K562 (cell line): ENCODE data around the gene SELENOI. TPM values are rescaled to one million over a fixed set of nuclear protein-coding genes. Genes with fewer than 3 reads are reported as not detected.

Experiments
- BDP1 ChIP-seq: IDR thresholded peaks from 3 replicates; pipeline ENCODE4 v1.6.1; 2011; ENCODE audit not compliant: insufficient read length, insufficient read depth
- C11orf30 ChIP-seq: fragments of 450-650 bp; IDR thresholded peaks from 2 replicates; pipeline ENCODE4 v1.6.1; 2016; ENCODE audit warnings: low read depth, mild to moderate bottlenecking
- L3MBTL2 ChIP-seq: fragments of 450-650 bp; IDR thresholded peaks from 2 replicates; pipeline ENCODE4 v1.6.1; 2016; ENCODE audit warnings: mild to moderate bottlenecking, moderate library complexity
- PTRF ChIP-seq: fragments of 450-650 bp; IDR thresholded peaks from 2 replicates; pipeline ENCODE4 v1.6.1; 2016; ENCODE audit warnings: mild to moderate bottlenecking, missing genetic modification characterization, missing compliant biosample characterization
- SMAD3 ChIP-seq: fragments of 450-650 bp; formaldehyde crosslinking; conservative IDR thresholded peaks from 2 replicates; pipeline ENCODE4 v1.4.0; 2020; ENCODE audit warnings: mild to moderate bottlenecking
- YY1 ChIP-seq, 3 experiments: IDR thresholded peaks; 2 replicates each; pipeline ENCODE4 v1.6.1; 2011; ENCODE audit warnings: low read length in 2 of 3, mild to moderate bottlenecking in 2 of 3, moderate library complexity in 2 of 3, borderline replicate concordance in 1 of 3, control low read depth in 1 of 3, low read depth in 1 of 3; ENCODE audit not compliant: insufficient read depth in 3 of 3, insufficient replicate concordance in 2 of 3, control insufficient read depth in 1 of 3, insufficient read length in 1 of 3; ENCODE audit errors: extremely low read depth in 1 of 3
- ZKSCAN8 ChIP-seq: fragments of 200-800 bp; sonication (Bioruptor generic); IDR thresholded peaks from 2 replicates; pipeline ENCODE4 v1.6.1; 2016; ENCODE audit warnings: missing genetic modification characterization, missing compliant biosample characterization
- ZNF785 ChIP-seq: fragments of 250-450 bp; sonication (Bioruptor Pico); IDR thresholded peaks from 2 replicates; pipeline ENCODE4 v1.4.0; 2020; ENCODE audit warnings: mild to moderate bottlenecking
- polyA plus RNA-seq, 8 experiments: library from polyadenylated mRNA; depleted of rRNA in 4 of 8; stranded (reverse) in 5 of 8; unstranded in 3 of 8; fragments of >200 nt; fragmentation: Nextera tagmentation in 2 of 8; fragmentation: Illumina TruSeq in 1 of 8; extraction: Ambion mirVana in 2 of 8; extraction: Trizol in 1 of 8; gene quantifications; 2 replicates each; pipeline versions ENCODE4 v1.2.1 to v1.2.3, GENCODE V29; 2011 to 2014; ENCODE audit warnings: inconsistent platforms in 1 of 8, missing spikeins in 1 of 8
- total RNA-seq, 7 experiments: library from RNA; depleted of rRNA in 6 of 7; stranded (reverse); fragments of >200 nt in 6 of 7; fragmentation: Illumina TruSeq in 2 of 7; extraction: Trizol in 2 of 7; gene quantifications; 2 replicates each; pipeline versions ENCODE4 v1.2.1 to v1.2.3, GENCODE V29; 2011 to 2021; ENCODE audit warnings: low replicate concordance in 1 of 7
- TF ChIP-seq, protein P1 (sequence below): sonication (generic); formaldehyde crosslinking; IDR thresholded peaks from 2 replicates; pipeline ENCODE4 v1.8.0; 2023; ENCODE audit warnings: missing genetic modification reagents, mild to moderate bottlenecking, borderline replicate concordance
- TF ChIP-seq, protein P2 (sequence below): IDR thresholded peaks from 2 replicates; pipeline ENCODE4 v1.6.1; 2012; ENCODE audit warnings: low read depth, low read length, improper control_type of control experiment, borderline replicate concordance
- TF ChIP-seq, protein P3 (sequence below): fragments of 200-800 bp; sonication (Bioruptor generic); IDR thresholded peaks from 2 replicates; pipeline ENCODE4 v1.6.1; 2016; ENCODE audit warnings: missing genetic modification characterization, missing compliant biosample characterization
- TF ChIP-seq, protein P4 (sequence below): fragments of 450-650 bp; IDR thresholded peaks from 2 replicates; pipeline ENCODE4 v1.6.1; 2016; ENCODE audit warnings: mild to moderate bottlenecking

Gene SELENOI
- total and polyA plus RNA-seq, 9 of the 15 experiments (the other 6 are each of a cell fraction or from before 2014, with no cell fraction given), result 9.6 to 46.9 (median 24.4) TPM

DNA sequence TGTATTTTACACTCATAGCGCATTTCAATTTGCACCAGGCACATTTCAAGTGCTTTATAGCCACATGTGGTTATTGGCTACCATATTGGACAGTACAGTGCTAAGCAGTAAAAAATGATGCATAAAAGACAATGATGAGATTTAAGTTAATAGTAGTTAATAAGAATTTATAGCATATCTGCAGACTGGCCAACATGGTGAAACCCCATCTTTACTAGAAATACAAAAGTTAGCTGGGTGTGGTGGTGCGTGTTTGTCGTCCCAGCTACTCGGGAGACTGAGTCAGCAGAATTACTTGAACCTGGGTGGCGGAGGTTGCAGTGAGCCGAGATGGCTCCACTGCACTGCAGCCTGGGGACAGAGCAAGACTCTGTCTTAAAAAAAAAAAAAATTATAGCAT, 65.5 kb downstream of the SELENOI start (continued):
- TF ChIP-seq, protein P1, sequence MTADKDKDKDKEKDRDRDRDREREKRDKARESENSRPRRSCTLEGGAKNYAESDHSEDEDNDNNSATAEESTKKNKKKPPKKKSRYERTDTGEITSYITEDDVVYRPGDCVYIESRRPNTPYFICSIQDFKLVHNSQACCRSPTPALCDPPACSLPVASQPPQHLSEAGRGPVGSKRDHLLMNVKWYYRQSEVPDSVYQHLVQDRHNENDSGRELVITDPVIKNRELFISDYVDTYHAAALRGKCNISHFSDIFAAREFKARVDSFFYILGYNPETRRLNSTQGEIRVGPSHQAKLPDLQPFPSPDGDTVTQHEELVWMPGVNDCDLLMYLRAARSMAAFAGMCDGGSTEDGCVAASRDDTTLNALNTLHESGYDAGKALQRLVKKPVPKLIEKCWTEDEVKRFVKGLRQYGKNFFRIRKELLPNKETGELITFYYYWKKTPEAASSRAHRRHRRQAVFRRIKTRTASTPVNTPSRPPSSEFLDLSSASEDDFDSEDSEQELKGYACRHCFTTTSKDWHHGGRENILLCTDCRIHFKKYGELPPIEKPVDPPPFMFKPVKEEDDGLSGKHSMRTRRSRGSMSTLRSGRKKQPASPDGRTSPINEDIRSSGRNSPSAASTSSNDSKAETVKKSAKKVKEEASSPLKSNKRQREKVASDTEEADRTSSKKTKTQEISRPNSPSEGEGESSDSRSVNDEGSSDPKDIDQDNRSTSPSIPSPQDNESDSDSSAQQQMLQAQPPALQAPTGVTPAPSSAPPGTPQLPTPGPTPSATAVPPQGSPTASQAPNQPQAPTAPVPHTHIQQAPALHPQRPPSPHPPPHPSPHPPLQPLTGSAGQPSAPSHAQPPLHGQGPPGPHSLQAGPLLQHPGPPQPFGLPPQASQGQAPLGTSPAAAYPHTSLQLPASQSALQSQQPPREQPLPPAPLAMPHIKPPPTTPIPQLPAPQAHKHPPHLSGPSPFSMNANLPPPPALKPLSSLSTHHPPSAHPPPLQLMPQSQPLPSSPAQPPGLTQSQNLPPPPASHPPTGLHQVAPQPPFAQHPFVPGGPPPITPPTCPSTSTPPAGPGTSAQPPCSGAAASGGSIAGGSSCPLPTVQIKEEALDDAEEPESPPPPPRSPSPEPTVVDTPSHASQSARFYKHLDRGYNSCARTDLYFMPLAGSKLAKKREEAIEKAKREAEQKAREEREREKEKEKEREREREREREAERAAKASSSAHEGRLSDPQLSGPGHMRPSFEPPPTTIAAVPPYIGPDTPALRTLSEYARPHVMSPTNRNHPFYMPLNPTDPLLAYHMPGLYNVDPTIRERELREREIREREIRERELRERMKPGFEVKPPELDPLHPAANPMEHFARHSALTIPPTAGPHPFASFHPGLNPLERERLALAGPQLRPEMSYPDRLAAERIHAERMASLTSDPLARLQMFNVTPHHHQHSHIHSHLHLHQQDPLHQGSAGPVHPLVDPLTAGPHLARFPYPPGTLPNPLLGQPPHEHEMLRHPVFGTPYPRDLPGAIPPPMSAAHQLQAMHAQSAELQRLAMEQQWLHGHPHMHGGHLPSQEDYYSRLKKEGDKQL (CRISPR knock-in tag), result no peak
- TF ChIP-seq ZNF785 (CRISPR knock-in tag) (no peak), L3MBTL2 (peak; percentile 78), PTRF (tag) (peak; percentile 54; the same call in 1 of the 2 replicates), ZKSCAN8 (CRISPR knock-in tag) (peak; percentile 76; the same call in 1 of the 2 replicates), SMAD3 (CRISPR knock-in tag) (no peak), C11orf30 (peak; percentile 99), YY1 (IDR thresholded peaks at IDR 0.05; ENCODE audit: borderline replicate concordance in 1 of 3, control insufficient read depth in 1 of 3, extremely low read depth in 1 of 3, insufficient read depth in 3 of 3, insufficient read length in 1 of 3, insufficient replicate concordance in 2 of 3, low read depth in 1 of 3, low read length in 2 of 3) (peak in 1 of 3 experiments; percentile 65), BDP1 (no peak)
- TF ChIP-seq, protein P2, sequence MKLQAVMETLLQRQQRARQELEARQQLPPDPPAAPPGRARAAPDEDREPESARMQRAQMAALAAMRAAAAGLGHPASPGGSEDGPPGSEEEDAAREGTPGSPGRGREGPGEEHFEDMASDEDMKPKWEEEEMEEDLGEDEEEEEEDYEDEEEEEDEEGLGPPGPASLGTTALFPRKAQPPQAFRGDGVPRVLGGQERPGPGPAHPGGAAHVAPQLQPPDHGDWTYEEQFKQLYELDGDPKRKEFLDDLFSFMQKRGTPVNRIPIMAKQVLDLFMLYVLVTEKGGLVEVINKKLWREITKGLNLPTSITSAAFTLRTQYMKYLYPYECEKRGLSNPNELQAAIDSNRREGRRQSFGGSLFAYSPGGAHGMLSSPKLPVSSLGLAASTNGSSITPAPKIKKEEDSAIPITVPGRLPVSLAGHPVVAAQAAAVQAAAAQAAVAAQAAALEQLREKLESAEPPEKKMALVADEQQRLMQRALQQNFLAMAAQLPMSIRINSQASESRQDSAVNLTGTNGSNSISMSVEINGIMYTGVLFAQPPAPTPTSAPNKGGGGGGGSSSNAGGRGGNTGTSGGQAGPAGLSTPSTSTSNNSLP, result no peak
- TF ChIP-seq, protein P3, sequence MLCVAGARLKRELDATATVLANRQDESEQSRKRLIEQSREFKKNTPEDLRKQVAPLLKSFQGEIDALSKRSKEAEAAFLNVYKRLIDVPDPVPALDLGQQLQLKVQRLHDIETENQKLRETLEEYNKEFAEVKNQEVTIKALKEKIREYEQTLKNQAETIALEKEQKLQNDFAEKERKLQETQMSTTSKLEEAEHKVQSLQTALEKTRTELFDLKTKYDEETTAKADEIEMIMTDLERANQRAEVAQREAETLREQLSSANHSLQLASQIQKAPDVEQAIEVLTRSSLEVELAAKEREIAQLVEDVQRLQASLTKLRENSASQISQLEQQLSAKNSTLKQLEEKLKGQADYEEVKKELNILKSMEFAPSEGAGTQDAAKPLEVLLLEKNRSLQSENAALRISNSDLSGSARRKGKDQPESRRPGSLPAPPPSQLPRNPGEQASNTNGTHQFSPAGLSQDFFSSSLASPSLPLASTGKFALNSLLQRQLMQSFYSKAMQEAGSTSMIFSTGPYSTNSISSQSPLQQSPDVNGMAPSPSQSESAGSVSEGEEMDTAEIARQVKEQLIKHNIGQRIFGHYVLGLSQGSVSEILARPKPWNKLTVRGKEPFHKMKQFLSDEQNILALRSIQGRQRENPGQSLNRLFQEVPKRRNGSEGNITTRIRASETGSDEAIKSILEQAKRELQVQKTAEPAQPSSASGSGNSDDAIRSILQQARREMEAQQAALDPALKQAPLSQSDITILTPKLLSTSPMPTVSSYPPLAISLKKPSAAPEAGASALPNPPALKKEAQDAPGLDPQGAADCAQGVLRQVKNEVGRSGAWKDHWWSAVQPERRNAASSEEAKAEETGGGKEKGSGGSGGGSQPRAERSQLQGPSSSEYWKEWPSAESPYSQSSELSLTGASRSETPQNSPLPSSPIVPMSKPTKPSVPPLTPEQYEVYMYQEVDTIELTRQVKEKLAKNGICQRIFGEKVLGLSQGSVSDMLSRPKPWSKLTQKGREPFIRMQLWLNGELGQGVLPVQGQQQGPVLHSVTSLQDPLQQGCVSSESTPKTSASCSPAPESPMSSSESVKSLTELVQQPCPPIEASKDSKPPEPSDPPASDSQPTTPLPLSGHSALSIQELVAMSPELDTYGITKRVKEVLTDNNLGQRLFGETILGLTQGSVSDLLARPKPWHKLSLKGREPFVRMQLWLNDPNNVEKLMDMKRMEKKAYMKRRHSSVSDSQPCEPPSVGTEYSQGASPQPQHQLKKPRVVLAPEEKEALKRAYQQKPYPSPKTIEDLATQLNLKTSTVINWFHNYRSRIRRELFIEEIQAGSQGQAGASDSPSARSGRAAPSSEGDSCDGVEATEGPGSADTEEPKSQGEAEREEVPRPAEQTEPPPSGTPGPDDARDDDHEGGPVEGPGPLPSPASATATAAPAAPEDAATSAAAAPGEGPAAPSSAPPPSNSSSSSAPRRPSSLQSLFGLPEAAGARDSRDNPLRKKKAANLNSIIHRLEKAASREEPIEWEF, result peak; percentile 49; the same call in 1 of the 2 replicates
- TF ChIP-seq, protein P4, sequence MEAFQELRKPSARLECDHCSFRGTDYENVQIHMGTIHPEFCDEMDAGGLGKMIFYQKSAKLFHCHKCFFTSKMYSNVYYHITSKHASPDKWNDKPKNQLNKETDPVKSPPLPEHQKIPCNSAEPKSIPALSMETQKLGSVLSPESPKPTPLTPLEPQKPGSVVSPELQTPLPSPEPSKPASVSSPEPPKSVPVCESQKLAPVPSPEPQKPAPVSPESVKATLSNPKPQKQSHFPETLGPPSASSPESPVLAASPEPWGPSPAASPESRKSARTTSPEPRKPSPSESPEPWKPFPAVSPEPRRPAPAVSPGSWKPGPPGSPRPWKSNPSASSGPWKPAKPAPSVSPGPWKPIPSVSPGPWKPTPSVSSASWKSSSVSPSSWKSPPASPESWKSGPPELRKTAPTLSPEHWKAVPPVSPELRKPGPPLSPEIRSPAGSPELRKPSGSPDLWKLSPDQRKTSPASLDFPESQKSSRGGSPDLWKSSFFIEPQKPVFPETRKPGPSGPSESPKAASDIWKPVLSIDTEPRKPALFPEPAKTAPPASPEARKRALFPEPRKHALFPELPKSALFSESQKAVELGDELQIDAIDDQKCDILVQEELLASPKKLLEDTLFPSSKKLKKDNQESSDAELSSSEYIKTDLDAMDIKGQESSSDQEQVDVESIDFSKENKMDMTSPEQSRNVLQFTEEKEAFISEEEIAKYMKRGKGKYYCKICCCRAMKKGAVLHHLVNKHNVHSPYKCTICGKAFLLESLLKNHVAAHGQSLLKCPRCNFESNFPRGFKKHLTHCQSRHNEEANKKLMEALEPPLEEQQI, result no peak
